GM12864 (cell line): ENCODE results near the gene FCHSD2.

Experiments used
- DNase-seq: peaks from one replicate; pipeline ENCODE4 v3.0.0-alpha.2; 2011; ENCODE audit warnings: low read depth
- H3K4me3 ChIP-seq: 2 replicates; pipeline ENCODE4 v1.5.1; 2011; ENCODE audit warnings: mild to moderate bottlenecking, low read depth, low read length, control low read depth
- CTCF ChIP-seq: IDR thresholded peaks from 2 replicates; pipeline ENCODE4 v1.5.1; 2011; ENCODE audit warnings: low read depth, mild to moderate bottlenecking, moderate library complexity, low read length, control low read depth, inconsistent platforms; ENCODE audit errors: missing control alignments

Gene FCHSD2

GRCh38 chr11:73058989-73059674, 83.0 kb downstream of the FCHSD2 start:
- no peak for TF ChIP-seq CTCF
- no peak for DNase-seq
- no peak overlapping the region for H3K4me3 ChIP-seq

- TF ChIP-seq CTCF = no peak
- H3K4me3 ChIP-seq = no peak overlapping the region
- DNase-seq = no peak
Observed at GRCh38 chr11:73055655-73056354, 86.3 kb downstream of the FCHSD2 start.

GRCh38 chr11:73055002-73055401, 87.1 kb downstream of the FCHSD2 start:
- DNase-seq = no peak
- TF ChIP-seq CTCF = no peak
- H3K4me3 ChIP-seq = no peak overlapping the region

- H3K4me3 ChIP-seq = no peak overlapping the region
- no peak for DNase-seq
- TF ChIP-seq CTCF = no peak
Observed at GRCh38 chr11:73053964-73054363, 88.2 kb downstream of the FCHSD2 start.

GRCh38 chr11:73048446-73048845, 93.7 kb downstream of the FCHSD2 start:
- peak overlapping the region; percentile 26 for H3K4me3 ChIP-seq
- no peak for TF ChIP-seq CTCF
- DNase-seq = no peak

- peak overlapping the region; percentile 26 for H3K4me3 ChIP-seq
- DNase-seq = peak; percentile 79
- TF ChIP-seq CTCF = no peak
Observed at GRCh38 chr11:73047773-73048371, 94.2 kb downstream of the FCHSD2 start.
